Stimulated activated CD4-positive, alpha-beta T cell treated with anti-CD3 and anti-CD28 coated beads, TNF-alpha, amount 100 ng/mL, for 48 hours (primary cell): ENCODE measurements around the gene LRRC63.

Source experiments
- DNase-seq, 3 donors: peaks; one replicate each; pipeline ENCODE4 v3.0.0-alpha.2; 2020; ENCODE audit warnings: low read depth in 3 of 3

Gene LRRC63

DNA sequence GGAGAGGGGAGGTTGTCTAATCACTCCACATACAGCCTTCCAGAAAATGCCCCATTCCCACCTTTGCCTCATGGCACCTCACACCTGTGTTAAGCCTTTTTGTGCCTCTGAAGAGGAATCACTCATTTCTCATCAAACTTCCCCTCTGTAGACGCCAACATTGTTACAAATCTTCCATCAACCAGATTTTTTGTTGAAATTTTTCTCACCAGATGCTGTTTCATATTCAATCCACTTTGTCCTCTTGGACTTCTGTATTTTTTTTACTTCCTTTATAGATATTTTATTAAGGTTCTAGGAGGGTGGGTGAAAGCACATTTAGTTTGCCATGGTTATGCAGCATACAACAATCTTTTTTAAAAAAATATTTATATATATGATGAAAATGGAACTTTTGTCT is 101.3 kb downstream of the LRRC63 start:
- no peak for DNase-seq

DNA sequence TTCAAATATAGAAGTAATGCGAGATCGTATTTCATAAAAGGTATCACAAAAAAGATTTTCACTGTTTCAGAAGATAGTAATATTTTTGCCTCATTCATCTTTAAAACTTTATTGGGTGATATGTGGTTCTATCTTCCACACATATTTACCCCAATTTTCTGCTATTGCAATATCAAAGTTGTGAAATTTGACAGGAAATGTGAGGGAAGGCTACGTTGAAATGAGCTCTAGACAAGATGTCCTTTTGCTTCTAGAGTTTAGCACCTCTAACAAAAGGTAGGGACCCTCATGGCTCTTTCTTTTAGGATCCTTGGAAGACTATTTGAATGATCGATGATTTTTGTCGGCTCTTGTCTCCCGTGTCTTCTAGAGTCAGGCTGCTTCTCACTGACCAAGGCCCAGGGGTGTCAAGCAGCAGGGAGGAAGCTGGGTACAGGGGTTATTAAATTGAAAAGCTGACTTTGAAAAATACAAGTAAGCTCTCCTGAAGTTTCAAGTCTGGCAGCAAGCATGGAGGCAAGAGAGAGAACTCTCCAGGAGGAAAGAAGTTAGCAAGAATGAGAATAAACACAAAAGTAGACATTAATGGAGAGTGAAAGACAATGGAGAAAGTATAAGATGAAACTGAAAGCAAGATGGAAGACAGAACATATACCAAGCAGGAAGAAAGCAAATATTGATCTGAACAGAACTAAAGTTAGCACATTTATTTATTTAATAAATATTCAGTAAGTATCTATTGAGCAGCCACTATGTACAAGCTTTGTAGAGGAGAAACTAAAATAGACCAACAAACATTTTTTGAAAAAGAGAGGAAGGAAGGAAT is 101.9 kb downstream of the LRRC63 start:
- no peak for DNase-seq

DNA sequence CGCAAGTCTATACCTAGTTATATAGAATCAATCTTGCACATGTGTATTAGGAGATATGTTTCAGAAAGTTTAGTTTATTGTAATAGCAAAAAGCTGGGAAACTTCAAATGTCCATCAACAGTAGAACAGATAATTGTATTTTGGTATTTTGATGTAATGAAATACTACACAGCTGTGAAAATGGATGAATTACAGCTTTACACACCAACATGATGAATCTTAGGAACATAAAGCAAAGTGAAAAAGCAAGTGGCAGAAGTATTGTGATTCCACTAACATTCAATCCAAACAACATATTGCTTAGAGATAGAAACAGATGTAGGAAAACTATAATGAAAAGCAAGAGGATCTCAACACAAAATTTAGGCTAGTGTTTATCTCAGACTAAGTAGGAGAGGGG is 102.9 kb downstream of the LRRC63 start:
- DNase-seq, result no peak

DNA sequence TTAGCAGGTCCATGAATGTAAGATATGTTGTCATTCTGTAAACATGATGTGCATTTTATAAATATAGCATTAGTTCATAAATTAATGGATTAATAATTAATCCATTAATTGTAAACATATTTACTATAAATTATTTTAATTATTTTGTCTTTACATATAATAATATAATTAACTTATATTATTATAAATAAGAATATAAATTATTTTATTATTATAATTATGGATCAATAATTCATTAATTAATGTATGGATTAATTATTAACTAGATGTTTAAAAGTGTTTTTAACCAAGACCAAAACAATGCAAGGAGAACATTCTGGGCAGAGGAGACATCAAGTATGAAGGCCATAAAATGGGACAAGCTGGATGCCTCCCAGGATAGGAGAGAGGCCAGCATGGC is 103.3 kb downstream of the LRRC63 start:
- DNase-seq, result no peak

DNA sequence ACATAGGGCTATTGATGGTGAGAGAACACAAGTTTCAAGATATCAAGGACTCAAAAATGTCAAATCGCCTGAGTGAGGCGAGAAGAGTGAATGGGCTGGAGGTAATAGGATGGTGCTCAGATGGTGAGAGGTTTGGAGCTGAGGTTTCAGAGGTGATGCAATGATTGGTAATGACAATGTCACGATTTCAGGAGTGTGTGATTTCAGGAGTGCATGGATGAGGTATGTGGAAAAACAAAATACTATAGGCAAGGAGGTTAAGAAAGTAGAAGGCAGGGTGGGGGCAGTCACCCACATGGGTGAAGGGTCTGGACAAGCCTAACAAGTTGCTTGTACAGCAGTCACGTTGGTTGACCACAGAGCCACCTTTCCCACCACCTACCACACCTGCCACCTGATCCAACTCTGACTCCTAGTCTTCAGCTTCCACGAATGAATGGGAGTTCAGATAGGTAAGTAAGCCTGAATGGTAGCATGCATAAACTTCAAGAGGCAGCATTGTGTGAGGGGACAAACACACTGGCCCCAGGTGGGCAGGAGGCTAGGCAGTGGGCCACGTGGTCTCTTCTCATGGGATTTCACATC is 103.9 kb downstream of the LRRC63 start:
- DNase-seq, result no peak

DNA sequence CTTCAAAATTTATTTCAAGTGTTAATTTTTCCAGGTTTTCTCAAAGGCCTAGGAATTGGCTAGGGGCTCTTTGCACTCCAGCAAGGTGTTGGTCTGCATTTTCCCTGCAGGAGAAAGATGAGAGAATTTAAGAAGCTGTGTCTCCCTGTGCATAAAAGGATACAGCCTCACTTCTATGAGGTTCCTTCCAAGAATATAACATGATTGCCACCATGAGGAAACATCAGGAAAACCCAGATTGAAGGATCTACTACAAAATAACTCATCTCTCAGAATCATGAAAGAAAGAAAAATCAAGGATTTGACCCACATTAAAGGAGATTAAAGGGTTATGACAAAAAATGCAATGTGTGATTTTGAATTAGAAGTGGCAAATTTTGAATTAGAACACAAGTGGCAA is 105.4 kb downstream of the LRRC63 start:
- DNase-seq, result no peak

DNA sequence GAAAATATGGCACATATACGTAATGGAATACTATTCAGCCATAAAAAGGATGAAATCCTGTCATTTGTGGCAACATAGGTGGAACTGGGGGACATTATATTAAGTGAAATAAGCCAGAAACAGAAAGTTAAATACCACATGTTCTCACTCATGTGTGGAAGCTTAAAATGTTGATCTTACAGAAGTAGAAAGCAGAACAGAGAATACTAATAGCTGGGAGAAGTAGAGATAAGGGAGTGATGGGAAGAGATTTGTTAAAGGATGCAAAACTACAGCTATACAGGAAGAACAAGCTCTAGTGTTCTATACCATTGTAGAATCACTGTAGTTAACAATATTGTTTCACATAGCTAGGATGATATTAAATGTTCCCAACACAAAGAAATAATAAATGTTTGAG is 107.3 kb downstream of the LRRC63 start:
- DNase-seq, result no peak

DNA sequence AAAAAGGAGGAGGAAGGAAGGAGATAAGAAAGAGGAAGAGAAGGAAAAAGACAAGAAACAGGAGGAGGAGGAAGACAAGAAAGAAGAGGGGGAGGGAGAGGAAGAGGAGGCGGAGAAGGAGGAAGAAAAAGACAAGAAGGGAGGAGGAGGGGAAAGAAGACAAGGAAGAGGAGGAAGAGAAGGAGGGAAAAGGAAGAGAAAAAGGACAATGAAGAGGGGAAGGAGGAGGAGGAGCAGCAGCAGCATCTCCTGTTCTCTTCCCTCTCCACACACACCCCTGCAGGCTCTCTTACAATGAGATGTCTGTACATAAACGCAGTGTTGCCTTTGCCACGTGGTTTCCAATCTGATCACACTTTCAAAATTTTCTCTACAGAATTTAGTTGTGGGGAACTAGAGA is 108.7 kb downstream of the LRRC63 start:
- no peak for DNase-seq

DNA sequence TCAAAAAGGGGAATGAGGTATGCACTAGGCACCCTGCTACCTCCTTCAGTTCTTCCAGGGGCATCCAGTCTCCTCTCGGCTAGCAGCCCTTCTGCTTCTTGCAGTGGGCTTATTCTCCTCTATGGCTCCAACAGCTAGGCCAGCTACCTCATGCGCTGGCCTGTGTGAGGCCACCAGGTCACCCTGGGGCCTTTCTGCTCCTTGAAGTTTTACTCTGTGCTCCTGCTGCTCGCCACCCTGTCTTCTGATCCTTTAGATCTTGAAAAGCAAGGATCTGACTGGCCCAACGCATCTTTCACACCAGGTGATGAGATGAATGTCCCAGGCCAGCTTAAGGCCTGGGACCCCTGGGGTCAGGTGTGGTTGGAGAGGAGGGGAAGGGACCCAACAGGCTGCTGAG is 109.1 kb downstream of the LRRC63 start:
- DNase-seq, result no peak

DNA sequence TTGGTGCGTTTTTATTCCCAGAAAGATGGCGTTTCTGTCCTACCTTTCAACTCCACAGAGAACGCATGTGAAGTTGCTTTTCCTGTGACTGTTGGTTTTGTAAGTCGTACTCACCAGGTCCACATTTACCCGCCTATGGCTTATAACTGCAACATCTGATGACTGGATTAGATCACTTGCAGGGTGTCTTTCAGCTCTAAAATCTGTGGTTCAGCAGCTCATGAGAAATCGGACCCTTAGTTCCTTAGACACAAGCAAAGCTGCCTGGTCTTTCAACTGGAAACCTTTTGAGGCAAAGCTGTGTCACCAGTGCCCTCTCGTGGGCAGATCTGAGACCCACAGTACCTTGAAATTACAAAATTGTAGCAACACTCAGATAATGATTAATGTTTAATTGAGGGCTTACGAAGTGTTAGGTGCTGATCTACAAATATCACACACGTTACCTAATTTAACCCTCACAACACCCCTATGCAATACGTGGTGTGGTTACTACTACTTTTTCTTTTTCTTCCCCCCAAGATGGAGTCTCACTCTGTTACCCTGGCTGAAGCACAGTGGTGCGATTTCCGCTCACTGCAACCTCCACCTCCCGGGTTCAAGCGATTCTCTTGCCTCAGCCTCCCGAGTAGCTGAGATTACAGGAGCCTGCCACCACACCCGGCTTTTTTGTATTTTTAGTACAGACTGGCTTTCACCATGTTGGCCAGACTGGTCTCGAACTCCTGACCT is 109.9 kb downstream of the LRRC63 start:
- peak in 2 of 3 donors; percentile 46 to 54 for DNase-seq

DNA sequence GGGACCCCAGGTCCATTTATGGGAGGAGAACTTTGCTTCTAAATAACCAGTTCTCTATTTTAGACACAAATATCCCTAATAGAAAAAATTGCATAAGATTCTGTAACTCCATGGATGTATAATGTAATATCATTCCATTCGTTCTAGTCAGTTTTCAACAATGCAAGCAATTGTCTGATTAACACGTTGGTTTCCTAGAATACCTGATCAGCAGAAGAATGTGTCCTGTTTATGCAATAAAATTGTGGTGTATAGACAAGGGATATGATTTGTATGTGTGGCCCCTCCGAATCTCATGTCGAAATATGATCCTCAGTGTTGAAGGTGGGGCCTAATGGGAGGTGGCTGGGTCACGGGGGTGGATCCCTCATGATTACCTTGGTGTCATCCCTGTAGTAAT is 113.2 kb downstream of the LRRC63 start:
- no peak for DNase-seq
